Endothelial cell of umbilical vein (primary cell): Measurements from ENCODE around the gene SLC44A1. TPM values are rescaled to one million over a fixed set of nuclear protein-coding genes. Genes with fewer than 3 reads are reported as not detected.

ENCODE experiments used
- BruUV-seq: library from RNA; stranded (reverse); fragments of 400-500 nt; replicated peaks from 2 replicates; lab custom pipeline; 2021; lab: Mats Ljungman, UMichigan
- CTCF ChIA-PET: fragments of 300-600, 350-600 bp; sonication (Branson Sonifier 250); formaldehyde crosslinking; loops from one replicate; lab custom pipeline; 2021; ENCODE audit warnings: antibody characterized with exemption, inconsistent platforms; lab: Charles Lee
- POLR2A ChIA-PET: fragments of 300-600, 350-600 bp; sonication (Branson Sonifier 250); formaldehyde crosslinking; loops from one replicate; lab custom pipeline; 2021; ENCODE audit warnings: antibody characterized with exemption, inconsistent platforms; lab: Charles Lee
- DNase-seq: peaks from one replicate; pipeline ENCODE4 v3.0.0-alpha.2; 2011; ENCODE audit warnings: low read depth, low spot score
- FAIRE-seq: peaks from 2 replicates; lab custom pipeline; 2011; peaks lifted over from hg19 to GRCh38; lab: Jason Lieb, UNC
- H2AFZ ChIP-seq: 2 replicates; pipeline ENCODE4 v1.6.0; 2012; ENCODE audit warnings: low read depth, low read length, control low read depth, inconsistent platforms
- H3K27ac ChIP-seq: 2 replicates; pipeline ENCODE4 v1.5.1; 2011; ENCODE audit warnings: low read depth, mild to moderate bottlenecking, control low read depth, low read length, moderate library complexity; ENCODE audit not compliant: insufficient read depth
- H3K27me3 ChIP-seq, 2 experiments: 2 replicates each; pipeline versions ENCODE4 v1.6.0 to v1.6.1; 2011; ENCODE audit warnings: low read length in 2 of 2, mixed read lengths in 1 of 2; ENCODE audit not compliant: control insufficient read depth in 2 of 2, insufficient read depth in 2 of 2
- H3K36me3 ChIP-seq, 2 experiments: 2 replicates in 1 of 2; 3 replicates in 1 of 2; pipeline ENCODE4 v1.5.1; 2011; ENCODE audit warnings: low read length in 2 of 2, mild to moderate bottlenecking in 1 of 2, moderate library complexity in 1 of 2; ENCODE audit not compliant: control insufficient read depth in 2 of 2, insufficient read depth in 2 of 2; ENCODE audit errors: extremely low read depth in 1 of 2
- H3K4me1 ChIP-seq: 3 replicates; pipeline ENCODE4 v1.5.1; 2011; ENCODE audit warnings: mild to moderate bottlenecking, low read length; ENCODE audit not compliant: control insufficient read depth, insufficient read depth; ENCODE audit errors: extremely low read depth
- H3K4me2 ChIP-seq: 2 replicates; pipeline ENCODE4 v1.6.1; 2011; ENCODE audit warnings: low read length, control low read depth, mixed read lengths; ENCODE audit not compliant: insufficient read depth
- H3K4me3 ChIP-seq, 3 experiments: fragments of 200-600 bp in 1 of 3; sonication (generic), shearing (Covaris generic) in 1 of 3; replicated peaks in 1 of 3; 2 replicates each; pipeline ENCODE4 v1.5.1; 2011 to 2016; ENCODE audit warnings: control low read depth in 3 of 3, low read length in 3 of 3, mild to moderate bottlenecking in 2 of 3, inconsistent platforms in 1 of 3, low read depth in 1 of 3, moderate library complexity in 1 of 3; ENCODE audit not compliant: insufficient read depth in 1 of 3
- H3K79me2 ChIP-seq: 2 replicates; pipeline ENCODE4 v1.6.0; 2012; ENCODE audit warnings: low read length, inconsistent platforms; ENCODE audit not compliant: control insufficient read depth, insufficient read depth
- H3K9ac ChIP-seq: replicated peaks from 2 replicates; pipeline ENCODE3; 2011; ENCODE audit warnings: low read length, control low read depth; ENCODE audit not compliant: insufficient read depth; ENCODE audit errors: extremely low read depth
- H3K9me1 ChIP-seq: replicated peaks from 3 replicates; pipeline ENCODE4 v1.6.0; 2011; ENCODE audit warnings: mild to moderate bottlenecking, low read length; ENCODE audit not compliant: control insufficient read depth, insufficient read depth; ENCODE audit errors: extremely low read depth
- H3K9me3 ChIP-seq: replicated peaks from 2 replicates; pipeline ENCODE4 v1.5.1; 2012; ENCODE audit warnings: low read length, inconsistent platforms; ENCODE audit not compliant: control insufficient read depth, insufficient read depth
- H4K20me1 ChIP-seq: replicated peaks from 2 replicates; pipeline ENCODE3; 2011; ENCODE audit warnings: mild to moderate bottlenecking, low read length; ENCODE audit not compliant: control insufficient read depth, insufficient read depth; ENCODE audit errors: extremely low read depth
- EZH2 ChIP-seq: IDR thresholded peaks from 2 replicates; pipeline ENCODE4 v1.6.1; 2012; ENCODE audit warnings: borderline replicate concordance, low read depth, mild to moderate bottlenecking, moderate library complexity, low read length, inconsistent platforms; ENCODE audit not compliant: severe bottlenecking
- FOS ChIP-seq: IDR thresholded peaks from 2 replicates; pipeline ENCODE4 v1.6.1; 2011; ENCODE audit warnings: mild to moderate bottlenecking, low read length, moderate library complexity, borderline replicate concordance; ENCODE audit not compliant: insufficient read depth
- GATA2 ChIP-seq: IDR thresholded peaks from 2 replicates; pipeline ENCODE4 v1.7.0; 2011; ENCODE audit warnings: low read depth, mild to moderate bottlenecking, moderate library complexity, mixed read lengths, low read length; ENCODE audit not compliant: insufficient read length, insufficient read depth
- JUN ChIP-seq: IDR thresholded peaks from 2 replicates; pipeline ENCODE4 v1.6.1; 2011; ENCODE audit warnings: borderline replicate concordance, low read depth; ENCODE audit not compliant: insufficient read length, insufficient read depth
- MYC ChIP-seq: IDR thresholded peaks from one replicate; pipeline ENCODE4 v1.6.1; 2011; ENCODE audit warnings: mild to moderate bottlenecking, low read depth, low read length
- POLR2A ChIP-seq: IDR thresholded peaks from 2 replicates; pipeline ENCODE4 v1.6.1; 2012; ENCODE audit warnings: low read depth, mild to moderate bottlenecking, control low read depth, low read length
- POLR2AphosphoS5 ChIP-seq: IDR thresholded peaks from 2 replicates; pipeline ENCODE4 v1.6.1; 2012; ENCODE audit warnings: low read depth, mild to moderate bottlenecking, control low read depth, low read length, moderate library complexity; ENCODE audit not compliant: insufficient read depth
- dilution Hi-C: fragments of 300-500 bp; cut with MboI; formaldehyde crosslinking; loops from one replicate; pipeline ENCODE4 v1.15.0; 2019; ENCODE audit warnings: low sequenced_read_pairs; ENCODE audit not compliant: extremely low pct_ligation_motif_present
- intact Hi-C: fragments of 100-400 bp; cut with micrococcal nuclease; formaldehyde crosslinking; loops from one replicate; pipeline ENCODE4 v1.10.0; 2022
- polyA plus RNA-seq, 4 experiments: library from polyadenylated mRNA; depleted of rRNA in 3 of 4; stranded (reverse) in 3 of 4; unstranded in 1 of 4; fragments of >200 nt; gene quantifications; 2 replicates each; pipeline versions ENCODE4 v1.2.1 to v1.2.3, GENCODE V29; 2011 to 2012; ENCODE audit warnings: missing spikeins in 1 of 4
- total RNA-seq: library from RNA; stranded (reverse); gene quantifications from 2 replicates; pipeline ENCODE4 v1.2.3, GENCODE V29; 2021
- TF ChIP-seq, protein P1 (sequence below): IDR thresholded peaks from 2 replicates; pipeline ENCODE4 v1.6.1; 2011; ENCODE audit not compliant: insufficient read depth, insufficient read length
- TF ChIP-seq, protein P2 (sequence below), 2 donors: IDR thresholded peaks; 1 replicate in 1 of 2; 2 replicates in 1 of 2; pipeline ENCODE4 v1.5.1; 2011; ENCODE audit warnings: low read length in 2 of 2, mild to moderate bottlenecking in 2 of 2, moderate library complexity in 2 of 2, control low read depth in 1 of 2, inconsistent platforms in 1 of 2, low read depth in 1 of 2; ENCODE audit not compliant: insufficient read depth in 1 of 2; ENCODE audit errors: extremely low read depth in 1 of 2

Gene SLC44A1
- total and polyA plus RNA-seq, 2 donors (not counting 3 experiments of a cell fraction or from before 2014, with no cell fraction given), result 16.1 to 37.7 TPM

DNA sequence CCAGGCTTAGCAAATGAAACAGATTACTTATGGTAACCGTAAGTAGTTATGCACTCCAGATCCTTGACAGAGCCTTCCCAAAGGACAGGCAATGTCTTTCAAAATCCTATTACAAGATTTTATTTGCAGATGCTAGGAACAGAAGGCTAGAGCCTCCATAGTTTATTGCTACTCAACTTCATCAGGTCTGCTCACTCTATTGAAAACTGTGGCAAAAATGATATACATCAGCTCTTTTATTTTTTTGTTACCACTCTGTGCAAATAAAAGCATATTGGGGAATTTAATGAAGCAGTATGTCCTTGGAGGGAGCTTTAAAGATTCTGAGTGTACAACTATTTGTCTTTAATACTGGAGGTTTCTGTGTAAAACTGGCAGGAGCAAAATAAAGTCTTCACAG, 46.5 kb downstream of the SLC44A1 start:
- H3K36me3 ChIP-seq, result no peaks in the 10 kb centered on the region
- no peak overlapping the region for H3K4me2 ChIP-seq
- intact Hi-C loops, result no loop called here
- H2AFZ ChIP-seq, result no peak overlapping the region
- H3K79me2 ChIP-seq, result peaks cover 2% of the 10 kb centered on the region
- ChIA-PET POLR2A (no interaction called here), CTCF (no interaction called here)
- H3K4me3 ChIP-seq, result no peak overlapping the region
- H3K9me1 ChIP-seq, result peaks cover 3% of the 10 kb centered on the region
- no TSS peak for BruUV-seq
- DNase-seq (no peak), FAIRE-seq (no peak)
- dilution Hi-C loops, result no loop called here
- no peak for TF ChIP-seq MYC
- no peak for TF ChIP-seq POLR2A
- no peaks in the 10 kb centered on the region for H3K9me3 ChIP-seq
- H3K9ac ChIP-seq, result no peak overlapping the region
- no peak overlapping the region for H3K27ac ChIP-seq
- peaks cover under 1% of the 10 kb centered on the region for H3K4me1 ChIP-seq
- no peaks in the 10 kb centered on the region for H3K27me3 ChIP-seq
- no peaks in the 10 kb centered on the region for H4K20me1 ChIP-seq

DNA sequence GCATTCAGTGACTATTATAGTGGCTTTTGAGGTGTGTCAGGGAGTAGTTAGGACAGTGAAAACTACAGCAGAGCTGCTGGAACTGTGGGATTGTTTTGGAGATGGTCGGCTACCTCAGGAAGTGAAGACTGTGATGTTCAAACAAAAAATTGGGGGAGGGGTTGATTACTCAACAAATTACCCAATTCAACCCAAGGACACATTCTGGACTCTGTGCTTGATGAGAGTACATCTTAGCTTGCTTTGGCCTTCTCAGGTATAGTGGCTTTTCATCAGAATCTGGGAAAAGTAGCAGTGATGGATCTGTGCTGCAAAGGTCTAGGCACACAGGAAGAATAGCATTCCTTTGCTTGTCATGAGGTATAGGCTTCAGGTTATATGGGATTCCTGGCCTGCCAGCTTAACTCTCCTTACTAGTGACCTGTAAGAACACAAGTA, 47.0 kb downstream of the SLC44A1 start:
- no peaks in the 10 kb centered on the region for H3K36me3 ChIP-seq
- no peak for FAIRE-seq
- peaks cover 3% of the 10 kb centered on the region for H3K9me1 ChIP-seq
- H3K79me2 ChIP-seq, result peaks cover 2% of the 10 kb centered on the region
- no peak overlapping the region for H3K9ac ChIP-seq
- no peak overlapping the region for H3K4me2 ChIP-seq
- no peak for TF ChIP-seq MYC
- no peak for TF ChIP-seq JUN
- no peak for TF ChIP-seq EZH2
- TF ChIP-seq, protein P1, sequence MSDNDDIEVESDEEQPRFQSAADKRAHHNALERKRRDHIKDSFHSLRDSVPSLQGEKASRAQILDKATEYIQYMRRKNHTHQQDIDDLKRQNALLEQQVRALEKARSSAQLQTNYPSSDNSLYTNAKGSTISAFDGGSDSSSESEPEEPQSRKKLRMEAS, result no peak
- TF ChIP-seq, protein P2, sequence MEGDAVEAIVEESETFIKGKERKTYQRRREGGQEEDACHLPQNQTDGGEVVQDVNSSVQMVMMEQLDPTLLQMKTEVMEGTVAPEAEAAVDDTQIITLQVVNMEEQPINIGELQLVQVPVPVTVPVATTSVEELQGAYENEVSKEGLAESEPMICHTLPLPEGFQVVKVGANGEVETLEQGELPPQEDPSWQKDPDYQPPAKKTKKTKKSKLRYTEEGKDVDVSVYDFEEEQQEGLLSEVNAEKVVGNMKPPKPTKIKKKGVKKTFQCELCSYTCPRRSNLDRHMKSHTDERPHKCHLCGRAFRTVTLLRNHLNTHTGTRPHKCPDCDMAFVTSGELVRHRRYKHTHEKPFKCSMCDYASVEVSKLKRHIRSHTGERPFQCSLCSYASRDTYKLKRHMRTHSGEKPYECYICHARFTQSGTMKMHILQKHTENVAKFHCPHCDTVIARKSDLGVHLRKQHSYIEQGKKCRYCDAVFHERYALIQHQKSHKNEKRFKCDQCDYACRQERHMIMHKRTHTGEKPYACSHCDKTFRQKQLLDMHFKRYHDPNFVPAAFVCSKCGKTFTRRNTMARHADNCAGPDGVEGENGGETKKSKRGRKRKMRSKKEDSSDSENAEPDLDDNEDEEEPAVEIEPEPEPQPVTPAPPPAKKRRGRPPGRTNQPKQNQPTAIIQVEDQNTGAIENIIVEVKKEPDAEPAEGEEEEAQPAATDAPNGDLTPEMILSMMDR (IDR thresholded peaks at IDR 0.05; ENCODE audit: extremely low read depth in 1 of 2, insufficient read depth in 1 of 2, low read depth in 1 of 2, low read length in 2 of 2), result no peak
- no peak for TF ChIP-seq GATA2
- no peak for TF ChIP-seq POLR2AphosphoS5
- no peak for TF ChIP-seq FOS
- no peak for TF ChIP-seq POLR2A
- BruUV-seq, result no TSS peak
- dilution Hi-C loops (no loop called here), intact Hi-C loops (no loop called here)
- no peak overlapping the region for H3K27ac ChIP-seq
- ChIA-PET CTCF (no interaction called here), POLR2A (no interaction called here)
- no peak overlapping the region for H2AFZ ChIP-seq
- no peak overlapping the region for H3K4me3 ChIP-seq
- H3K4me1 ChIP-seq, result peaks cover 6% of the 10 kb centered on the region
- no peak for DNase-seq
- no peaks in the 10 kb centered on the region for H3K27me3 ChIP-seq
- no peaks in the 10 kb centered on the region for H3K9me3 ChIP-seq
- no peaks in the 10 kb centered on the region for H4K20me1 ChIP-seq
